H1 (cell line): ENCODE measurements around the gene IL37. TPM values are rescaled to one million over a fixed set of nuclear protein-coding genes. Genes with fewer than 3 reads are reported as not detected.

Source experiments
- CTCF ChIA-PET: fragments of 300-600 bp; sonication (Branson Sonifier 250); formaldehyde crosslinking; loops from one replicate; lab custom pipeline; 2021; ENCODE audit not compliant: partially characterized antibody; lab: Charles Lee
- POLR2A ChIA-PET: fragments of 300-600 bp; sonication (Branson Sonifier 250); formaldehyde crosslinking; loops from one replicate; lab custom pipeline; 2021; ENCODE audit warnings: inconsistent platforms; ENCODE audit not compliant: partially characterized antibody; lab: Charles Lee
- DNase-seq, 2 experiments: peaks; one replicate each; pipeline versions ENCODE4 v3.0.0 to v3.0.0-alpha.2; 2010 to 2022; ENCODE audit warnings: low spot score in 2 of 2, low read depth in 1 of 2, mixed read lengths in 1 of 2
- FAIRE-seq: peaks from 2 replicates; lab custom pipeline; 2011; peaks lifted over from hg19 to GRCh38; lab: Jason Lieb, UNC
- H2AFZ ChIP-seq: 2 replicates; pipeline ENCODE4 v1.8.1; 2012; ENCODE audit warnings: low read length, inconsistent platforms
- H2AK5ac ChIP-seq: 2 replicates; pipeline ENCODE4 v1.6.1; 2013; ENCODE audit warnings: low read depth, low read length
- H2BK120ac ChIP-seq: replicated peaks from 2 replicates; pipeline ENCODE3; 2013; ENCODE audit warnings: low read depth, low read length, inconsistent platforms
- H2BK12ac ChIP-seq: 2 replicates; pipeline ENCODE4 v1.6.1; 2013; ENCODE audit warnings: low read depth, low read length
- H2BK15ac ChIP-seq: 2 replicates; pipeline ENCODE4 v1.6.1; 2013; ENCODE audit warnings: low read length
- H2BK20ac ChIP-seq: 2 replicates; pipeline ENCODE4 v1.6.1; 2013; ENCODE audit warnings: low read length
- H2BK5ac ChIP-seq: 2 replicates; pipeline ENCODE4 v1.6.1; 2013; ENCODE audit warnings: low read depth, low read length
- H3K14ac ChIP-seq: 2 replicates; pipeline ENCODE4 v1.6.1; 2013; ENCODE audit warnings: inconsistent platforms; ENCODE audit not compliant: insufficient read length
- H3K18ac ChIP-seq: 2 replicates; pipeline ENCODE4 v1.6.1; 2013; ENCODE audit warnings: low read length; ENCODE audit errors: extremely low read depth
- H3K23ac ChIP-seq: 2 replicates; pipeline ENCODE4 v1.6.1; 2013; ENCODE audit warnings: inconsistent platforms; ENCODE audit not compliant: insufficient read length
- H3K23me2 ChIP-seq: 2 replicates; pipeline ENCODE4 v1.6.1; 2013; ENCODE audit warnings: low read depth, low read length
- H3K27ac ChIP-seq: 2 replicates; pipeline ENCODE4 v1.6.1; 2011; ENCODE audit warnings: low read depth, low read length, inconsistent platforms
- H3K27me3 ChIP-seq, 4 experiments: replicated peaks in 1 of 4; 1 replicate in 1 of 4; 2 replicates in 3 of 4; pipeline versions ENCODE4 v1.6.1 to v1.8.1; 2011 to 2013; ENCODE audit warnings: low read length in 3 of 4, mild to moderate bottlenecking in 3 of 4, inconsistent platforms in 2 of 4, mixed read lengths in 2 of 4, moderate library complexity in 1 of 4; ENCODE audit not compliant: control insufficient read depth in 3 of 4, insufficient read depth in 3 of 4; ENCODE audit errors: extremely low read depth in 1 of 4
- H3K36me3 ChIP-seq, 4 experiments: 2 replicates each; pipeline versions ENCODE4 v1.6.1 to v1.8.1; 2011 to 2013; ENCODE audit warnings: mild to moderate bottlenecking in 4 of 4, low read length in 3 of 4, moderate library complexity in 2 of 4, control low read depth in 1 of 4, inconsistent platforms in 1 of 4; ENCODE audit not compliant: insufficient read depth in 4 of 4, control insufficient read depth in 2 of 4
- H3K4ac ChIP-seq: replicated peaks from 2 replicates; pipeline ENCODE3; 2013; ENCODE audit warnings: low read length, low read depth, mixed read lengths, inconsistent platforms; ENCODE audit not compliant: insufficient read length
- H3K4me1 ChIP-seq, 4 experiments: replicated peaks in 1 of 4; 1 replicate in 1 of 4; 2 replicates in 3 of 4; pipeline versions ENCODE4 v1.6.1 to v1.8.1; 2011 to 2013; ENCODE audit warnings: low read length in 3 of 4, inconsistent platforms in 2 of 4, mixed read lengths in 1 of 4; ENCODE audit not compliant: insufficient read depth in 4 of 4, control insufficient read depth in 3 of 4
- H3K4me2 ChIP-seq, 2 experiments: 2 replicates each; pipeline versions ENCODE4 v1.6.1 to v1.8.1; 2011 to 2013; ENCODE audit warnings: low read depth in 2 of 2, low read length in 2 of 2, control low read depth in 1 of 2, inconsistent platforms in 1 of 2, mild to moderate bottlenecking in 1 of 2; ENCODE audit not compliant: insufficient read depth in 1 of 2
- H3K4me3 ChIP-seq, 4 experiments: fragments of 200-600, 300-600 bp in 1 of 4; sonication (generic), shearing (Covaris generic), sonication (Bioruptor Twin) in 1 of 4; 2 replicates each; pipeline versions ENCODE4 v1.5.1 to v1.8.1; 2011 to 2016; ENCODE audit warnings: low read length in 4 of 4, low read depth in 3 of 4, control low read depth in 2 of 4, inconsistent platforms in 2 of 4, mild to moderate bottlenecking in 2 of 4, mixed read lengths in 1 of 4, moderate library complexity in 1 of 4; ENCODE audit not compliant: insufficient read depth in 2 of 4; ENCODE audit errors: extremely low read depth in 1 of 4
- H3K56ac ChIP-seq: replicated peaks from 2 replicates; pipeline ENCODE3; 2013; ENCODE audit warnings: low read depth, mild to moderate bottlenecking, mixed read lengths, low read length, inconsistent platforms; ENCODE audit not compliant: insufficient read length
- H3K79me1 ChIP-seq: 2 replicates; pipeline ENCODE4 v1.6.1; 2013; ENCODE audit warnings: low read depth, low read length, control low read depth
- H3K79me2 ChIP-seq, 2 experiments: 2 replicates each; pipeline versions ENCODE4 v1.6.1 to v1.8.1; 2012 to 2013; ENCODE audit warnings: low read length in 2 of 2, mild to moderate bottlenecking in 2 of 2, inconsistent platforms in 1 of 2; ENCODE audit not compliant: insufficient read depth in 2 of 2, control insufficient read depth in 1 of 2
- H3K9ac ChIP-seq, 4 experiments: replicated peaks in 1 of 4; 1 replicate in 1 of 4; 2 replicates in 3 of 4; pipeline versions ENCODE4 v1.6.1 to v1.8.1; 2011 to 2013; ENCODE audit warnings: low read depth in 3 of 4, low read length in 3 of 4, control low read depth in 2 of 4, mild to moderate bottlenecking in 2 of 4, moderate library complexity in 2 of 4, inconsistent platforms in 1 of 4; ENCODE audit errors: extremely low read depth in 1 of 4
- H3K9me3 ChIP-seq, 2 experiments: 2 replicates each; pipeline versions ENCODE4 v1.6.1 to v1.8.1; 2012 to 2013; ENCODE audit warnings: mild to moderate bottlenecking in 2 of 2, moderate library complexity in 2 of 2, control low read depth in 1 of 2, inconsistent platforms in 1 of 2, low read depth in 1 of 2, low read length in 1 of 2, mixed read lengths in 1 of 2; ENCODE audit not compliant: insufficient read depth in 2 of 2
- H4K20me1 ChIP-seq, 2 experiments: replicated peaks in 1 of 2; 2 replicates each; pipeline versions ENCODE3 to v1.8.1; 2011 to 2013; ENCODE audit warnings: inconsistent platforms in 2 of 2, low read length in 2 of 2, mild to moderate bottlenecking in 1 of 2; ENCODE audit not compliant: insufficient read depth in 2 of 2, control insufficient read depth in 1 of 2
- H4K5ac ChIP-seq: 2 replicates; pipeline ENCODE4 v1.6.1; 2013; ENCODE audit warnings: low read length, low read depth, mixed read lengths, inconsistent platforms; ENCODE audit not compliant: insufficient read length
- H4K8ac ChIP-seq: 2 replicates; pipeline ENCODE4 v1.8.0; 2013; ENCODE audit warnings: mild to moderate bottlenecking, moderate library complexity, low read length, inconsistent platforms; ENCODE audit not compliant: insufficient read depth; ENCODE audit errors: extremely low read depth
- H4K91ac ChIP-seq: replicated peaks from 2 replicates; pipeline ENCODE3; 2013; ENCODE audit warnings: low read length, mixed read lengths, inconsistent platforms; ENCODE audit not compliant: insufficient read length
- EZH2 ChIP-seq: fragments of 200-600 bp; sonication (generic); IDR thresholded peaks from 2 replicates; pipeline ENCODE4 v1.7.1; 2012; ENCODE audit warnings: low read depth, mild to moderate bottlenecking, moderate library complexity, low read length, inconsistent platforms; ENCODE audit not compliant: severe bottlenecking
- FOSL1 ChIP-seq: IDR thresholded peaks from 2 replicates; pipeline ENCODE4 v1.6.1; 2011; ENCODE audit warnings: mild to moderate bottlenecking, low read depth, low read length, moderate library complexity; ENCODE audit not compliant: insufficient read depth
- GTF2F1 ChIP-seq: IDR thresholded peaks from 2 replicates; pipeline ENCODE4 v1.6.1; 2012; ENCODE audit warnings: low read depth, low read length, improper control_type of control experiment, borderline replicate concordance
- JUND ChIP-seq: IDR thresholded peaks from 2 replicates; pipeline ENCODE4 v1.6.1; 2011; ENCODE audit warnings: mild to moderate bottlenecking, improper control_type of control experiment, low read length
- MAFK ChIP-seq: IDR thresholded peaks from 2 replicates; pipeline ENCODE4 v1.6.1; 2012; ENCODE audit warnings: low read depth, mild to moderate bottlenecking, improper control_type of control experiment, low read length
- NRF1 ChIP-seq: IDR thresholded peaks from 2 replicates; pipeline ENCODE4 v1.6.1; 2011; ENCODE audit warnings: mild to moderate bottlenecking, low read depth, low read length, improper control_type of control experiment
- POU5F1 ChIP-seq: IDR thresholded peaks from 2 replicates; pipeline ENCODE4 v1.6.1; 2011; ENCODE audit warnings: low read depth, mild to moderate bottlenecking, low read length, moderate library complexity
- RAD21 ChIP-seq, 2 experiments: IDR thresholded peaks in 1 of 2; conservative IDR thresholded peaks in 1 of 2; 2 replicates each; pipeline ENCODE4 v1.6.1; 2011; ENCODE audit warnings: low read depth in 2 of 2, low read length in 2 of 2, improper control_type of control experiment in 1 of 2, inconsistent platforms in 1 of 2, mild to moderate bottlenecking in 1 of 2, moderate library complexity in 1 of 2
- RFX5 ChIP-seq: IDR thresholded peaks from 2 replicates; pipeline ENCODE4 v1.6.1; 2011; ENCODE audit warnings: low read depth, low read length, improper control_type of control experiment, borderline replicate concordance
- RXRA ChIP-seq: IDR thresholded peaks from 2 replicates; pipeline ENCODE4 v1.6.1; 2011; ENCODE audit warnings: low read depth, mild to moderate bottlenecking, low read length, moderate library complexity; ENCODE audit not compliant: insufficient read depth
- SAP30 ChIP-seq: fragments of 300-600 bp; sonication (generic); IDR thresholded peaks from 2 replicates; pipeline ENCODE4 v1.7.1; 2012; ENCODE audit warnings: low read length, moderate library complexity, mild to moderate bottlenecking, inconsistent platforms; ENCODE audit not compliant: insufficient read depth, insufficient replicate concordance
- SIN3A ChIP-seq, 2 experiments: IDR thresholded peaks in 1 of 2; conservative IDR thresholded peaks in 1 of 2; 2 replicates each; pipeline ENCODE4 v1.6.1; 2011 to 2012; ENCODE audit warnings: low read length in 2 of 2, improper control_type of control experiment in 1 of 2, low read depth in 1 of 2, mild to moderate bottlenecking in 1 of 2
- SP1 ChIP-seq: IDR thresholded peaks from 2 replicates; pipeline ENCODE4 v1.6.1; 2011; ENCODE audit warnings: low read depth, low read length
- TAF1 ChIP-seq: IDR thresholded peaks from 2 replicates; pipeline ENCODE4 v1.6.1; 2011; ENCODE audit warnings: mild to moderate bottlenecking, low read depth, low read length
- WGBS, 2 experiments: shearing (Covaris generic) in 1 of 2; methylation state at CpG; one replicate each; pipeline versions ENCODE4 v1.1.6 to v1.1.7; 2013 to 2015; ENCODE audit warnings: low lambda C conversion rate in 2 of 2, mixed read lengths in 2 of 2, inconsistent platforms in 1 of 2, low coverage in 1 of 2, missing lambda C conversion rate in 1 of 2; ENCODE audit not compliant: insufficient replicate concordance in 2 of 2, insufficient coverage in 1 of 2, insufficient read length in 1 of 2; ENCODE audit errors: extremely low coverage in 1 of 2, missing lambda C conversion rate in 1 of 2; 5-methylcytosine and 5-hydroxymethylcytosine counted together
- polyA plus RNA-seq, 7 experiments: library from polyadenylated mRNA; depleted of rRNA in 3 of 7; stranded (reverse) in 5 of 7; unstranded in 2 of 7; fragments of >200 nt in 5 of 7; fragments of 200-250 nt in 2 of 7; gene quantifications; 1 replicate in 5 of 7; 2 replicates in 1 of 7; 4 replicates in 1 of 7; pipeline versions ENCODE4 v1.2.1 to v1.2.3, GENCODE V29; 2011 to 2013; ENCODE audit warnings: missing spikeins in 2 of 7, mixed read lengths in 2 of 7
- total RNA-seq: library from RNA; stranded (reverse); fragmentation: NEBNext Ultra II Directional; extraction: Animal tissue kit (Norgen Biotek cat#: 25700); gene quantifications from 2 replicates; pipeline ENCODE4 v1.2.1, GENCODE V29; 2021

Gene IL37
- total and polyA plus RNA-seq, 2 of the 8 experiments (the other 6 are each of a cell fraction or from before 2014, with no cell fraction given): 0.18 TPM; not detected in 1

- no peak overlapping the region for H3K27ac ChIP-seq
- no peak overlapping the region for H3K4ac ChIP-seq
- TF ChIP-seq SAP30 (no peak), GTF2F1 (no peak), SIN3A (conservative IDR thresholded peaks at IDR 0.05 in 1 of 2, IDR thresholded peaks at IDR 0.05 in 1 of 2; ENCODE audit: low read depth in 1 of 2, low read length in 2 of 2) (no peak), JUND (no peak), EZH2 (no peak), TAF1 (no peak), SP1 (no peak), RXRA (no peak), NRF1 (no peak), RFX5 (no peak), RAD21 (IDR thresholded peaks at IDR 0.05 in 1 of 2, conservative IDR thresholded peaks at IDR 0.05 in 1 of 2; ENCODE audit: low read depth in 2 of 2, low read length in 2 of 2) (no peak), FOSL1 (no peak), POU5F1 (no peak), MAFK (no peak)
- no peak overlapping the region for H4K91ac ChIP-seq
- ChIA-PET CTCF (interaction anchor here (0.9 to 1.0 kb wide), 2 partner anchors 26 to 38 kb away, joined by 3 read pairs; no protein-coding TSS in a partner anchor), POLR2A (no interaction called here)
- H2AFZ ChIP-seq: no peak overlapping the region
- H4K8ac ChIP-seq: no peak overlapping the region
- H2AK5ac ChIP-seq: no peak overlapping the region
- no peak overlapping the region for H2BK120ac ChIP-seq
- H3K18ac ChIP-seq: no peak overlapping the region
- no peak overlapping the region for H3K4me3 ChIP-seq
- no peaks in the 10 kb centered on the region for H3K23me2 ChIP-seq
- H3K14ac ChIP-seq: no peak overlapping the region
- H3K9ac ChIP-seq: no peak overlapping the region
- WGBS, 2 experiments: 87% methylated on average over 2 of the region's 2 CpGs; no CpG with 5 or more reads in 1 of the 2 experiments
- H3K27me3 ChIP-seq: no peaks in the 10 kb centered on the region
- no peak overlapping the region for H2BK12ac ChIP-seq
- H2BK20ac ChIP-seq: no peak overlapping the region
- H3K4me2 ChIP-seq: no peak overlapping the region
- no peaks in the 10 kb centered on the region for H3K79me2 ChIP-seq
- no peak overlapping the region for H3K23ac ChIP-seq
- FAIRE-seq (no peak), DNase-seq (no peak)
- no peaks in the 10 kb centered on the region for H4K20me1 ChIP-seq
- H3K36me3 ChIP-seq: no peaks in the 10 kb centered on the region
- no peaks in the 10 kb centered on the region for H3K4me1 ChIP-seq
- no peaks in the 10 kb centered on the region for H3K9me3 ChIP-seq
- no peaks in the 10 kb centered on the region for H3K79me1 ChIP-seq
- no peak overlapping the region for H2BK15ac ChIP-seq
- no peak overlapping the region for H4K5ac ChIP-seq
- H2BK5ac ChIP-seq: no peak overlapping the region
- H3K56ac ChIP-seq: no peak overlapping the region
Measured at GRCh38 chr2:112967023-112967422, 56.1 kb downstream of the IL37 start.
